OCI-LY7 (cell line): ENCODE measurements around the gene PLA2G4D. TPM values are rescaled to one million over a fixed set of nuclear protein-coding genes. Genes with fewer than 3 reads are reported as not detected.

Source experiments
- BruUV-seq: library from RNA; stranded (reverse); fragments of 400-500 nt; replicated peaks from 2 replicates; lab custom pipeline; 2021; lab: Mats Ljungman, UMichigan
- CTCF ChIA-PET: fragments of 300-600 bp; sonication (Branson Sonifier 250); formaldehyde crosslinking; loops from one replicate; lab custom pipeline; 2022; ENCODE audit warnings: antibody characterized with exemption; ENCODE audit not compliant: unreplicated experiment; lab: Charles Lee
- POLR2A ChIA-PET: fragments of 300-600 bp; sonication (Branson Sonifier 250); formaldehyde crosslinking; loops from one replicate; lab custom pipeline; 2022; ENCODE audit warnings: antibody characterized with exemption; lab: Charles Lee
- DNase-seq: peaks from one replicate; pipeline ENCODE4 v3.0.0-alpha.2; 2015; ENCODE audit warnings: low spot score
- H2AFZ ChIP-seq: fragments of 200-600 bp; sonication (generic), shearing (Covaris generic); 2 replicates; pipeline ENCODE4 v1.6.1; 2014; ENCODE audit warnings: mild to moderate bottlenecking, antibody characterized with exemption, low read length, moderate library complexity
- H3K27ac ChIP-seq: fragments of 200-600 bp; sonication (generic); 2 replicates; pipeline ENCODE4 v1.5.1; 2014; ENCODE audit warnings: mixed run types, low read depth, mild to moderate bottlenecking, moderate library complexity, low read length, inconsistent platforms; ENCODE audit not compliant: poor library complexity, severe bottlenecking
- H3K36me3 ChIP-seq: fragments of 200-600 bp; sonication (generic); 2 replicates; pipeline ENCODE4 v1.6.1; 2014; ENCODE audit warnings: mild to moderate bottlenecking, antibody characterized with exemption, low read length, moderate library complexity, mixed read lengths; ENCODE audit not compliant: insufficient read depth
- H3K4me1 ChIP-seq: fragments of 200-600 bp; sonication (generic); 2 replicates; pipeline ENCODE4 v1.5.1; 2014; ENCODE audit warnings: mild to moderate bottlenecking, low read length; ENCODE audit not compliant: insufficient read depth, poor library complexity, severe bottlenecking
- H3K4me2 ChIP-seq: fragments of 200-600 bp; sonication (generic); 2 replicates; pipeline ENCODE4 v1.6.1; 2014; ENCODE audit warnings: mild to moderate bottlenecking, low read length
- H3K4me3 ChIP-seq: fragments of 200-600 bp; sonication (generic); 2 replicates; pipeline ENCODE4 v1.5.1; 2014; ENCODE audit warnings: mild to moderate bottlenecking, low read depth, low read length; ENCODE audit not compliant: poor library complexity, severe bottlenecking
- H3K79me2 ChIP-seq: fragments of 200-600 bp; sonication (generic); 2 replicates; pipeline ENCODE4 v1.6.1; 2016; ENCODE audit warnings: low read depth, mild to moderate bottlenecking, low read length, moderate library complexity, mixed read lengths; ENCODE audit not compliant: insufficient read depth
- H3K9me2 ChIP-seq: fragments of 200-600 bp; sonication (generic); 2 replicates; pipeline ENCODE4 v1.6.1; 2016; ENCODE audit warnings: mild to moderate bottlenecking, low read length, mixed read lengths; ENCODE audit not compliant: insufficient read depth
- H3K9me3 ChIP-seq: fragments of 200-600 bp; sonication (generic); 2 replicates; pipeline ENCODE4 v1.6.1; 2014; ENCODE audit warnings: mild to moderate bottlenecking, mixed run types, low read length, mixed read lengths
- H4K20me1 ChIP-seq: fragments of 200-600 bp; sonication (generic); 2 replicates; pipeline ENCODE4 v1.6.1; 2014; ENCODE audit warnings: mild to moderate bottlenecking, antibody characterized with exemption, low read length, moderate library complexity, mixed read lengths; ENCODE audit not compliant: insufficient read depth
- EZH2phosphoT487 ChIP-seq: fragments of 200-600 bp; sonication (generic); IDR thresholded peaks from 2 replicates; pipeline ENCODE4 v1.6.1; 2018; ENCODE audit warnings: low read depth, borderline replicate concordance, mild to moderate bottlenecking, mixed run types, antibody characterized with exemption, low read length, moderate library complexity, mixed read lengths
- intact Hi-C: fragments of 100-400 bp; cut with micrococcal nuclease; formaldehyde crosslinking; loops from one replicate; pipeline ENCODE4 v1.10.0; 2022; ENCODE audit not compliant: unreplicated experiment
- total RNA-seq, 2 experiments: library from RNA; depleted of rRNA in 1 of 2; stranded (reverse); fragments of >200 nt in 1 of 2; shearing (Covaris generic) in 1 of 2; gene quantifications; 2 replicates each; pipeline ENCODE4 v1.2.3, GENCODE V29; 2014 to 2022
- TF ChIP-seq, protein P1 (sequence below): fragments of 200-600 bp; sonication (generic); conservative IDR thresholded peaks from 2 replicates; pipeline ENCODE4 v1.5.1; 2014; ENCODE audit warnings: mild to moderate bottlenecking, antibody characterized with exemption, low read length, moderate library complexity, mixed read lengths

PLA2G4D gene
- total RNA-seq, 2 experiments from 2014 or later = not detected

- H3K4me2 ChIP-seq = no peak overlapping the region
- POLR2A ChIA-PET = interaction anchor here (0.6 kb wide), 2 partner anchors 721 to 889 kb away, joined by 3 to 4 read pairs; no protein-coding TSS in a partner anchor
- DNase-seq = no peak
- H3K79me2 ChIP-seq = no peaks in the 10 kb centered on the region
- H3K9me3 ChIP-seq = 0 out of 2 replicates have a peak, but pooled peaks cover 6% of the 10 kb centered on the region
- H3K27ac ChIP-seq = no peak overlapping the region
- H2AFZ ChIP-seq = no peak overlapping the region
- H3K4me1 ChIP-seq = peaks cover 15% of the 10 kb centered on the region
- no TSS peak for BruUV-seq
- no peaks in the 10 kb centered on the region for H4K20me1 ChIP-seq
- H3K4me3 ChIP-seq = no peak overlapping the region
- CTCF ChIA-PET = interaction anchor here (0.5 kb wide), 1 partner anchor 1992 kb away, joined by 3 read pairs; no protein-coding TSS in a partner anchor
- no peaks in the 10 kb centered on the region for H3K9me2 ChIP-seq
- H3K36me3 ChIP-seq = no peaks in the 10 kb centered on the region
- intact Hi-C loops = no loop called here
- TF ChIP-seq, protein P1, sequence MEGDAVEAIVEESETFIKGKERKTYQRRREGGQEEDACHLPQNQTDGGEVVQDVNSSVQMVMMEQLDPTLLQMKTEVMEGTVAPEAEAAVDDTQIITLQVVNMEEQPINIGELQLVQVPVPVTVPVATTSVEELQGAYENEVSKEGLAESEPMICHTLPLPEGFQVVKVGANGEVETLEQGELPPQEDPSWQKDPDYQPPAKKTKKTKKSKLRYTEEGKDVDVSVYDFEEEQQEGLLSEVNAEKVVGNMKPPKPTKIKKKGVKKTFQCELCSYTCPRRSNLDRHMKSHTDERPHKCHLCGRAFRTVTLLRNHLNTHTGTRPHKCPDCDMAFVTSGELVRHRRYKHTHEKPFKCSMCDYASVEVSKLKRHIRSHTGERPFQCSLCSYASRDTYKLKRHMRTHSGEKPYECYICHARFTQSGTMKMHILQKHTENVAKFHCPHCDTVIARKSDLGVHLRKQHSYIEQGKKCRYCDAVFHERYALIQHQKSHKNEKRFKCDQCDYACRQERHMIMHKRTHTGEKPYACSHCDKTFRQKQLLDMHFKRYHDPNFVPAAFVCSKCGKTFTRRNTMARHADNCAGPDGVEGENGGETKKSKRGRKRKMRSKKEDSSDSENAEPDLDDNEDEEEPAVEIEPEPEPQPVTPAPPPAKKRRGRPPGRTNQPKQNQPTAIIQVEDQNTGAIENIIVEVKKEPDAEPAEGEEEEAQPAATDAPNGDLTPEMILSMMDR = no peak
- no peak for TF ChIP-seq EZH2phosphoT487
Observed at GRCh38 chr15:42063122-42063848, 31.1 kb downstream of the PLA2G4D start.

DNA sequence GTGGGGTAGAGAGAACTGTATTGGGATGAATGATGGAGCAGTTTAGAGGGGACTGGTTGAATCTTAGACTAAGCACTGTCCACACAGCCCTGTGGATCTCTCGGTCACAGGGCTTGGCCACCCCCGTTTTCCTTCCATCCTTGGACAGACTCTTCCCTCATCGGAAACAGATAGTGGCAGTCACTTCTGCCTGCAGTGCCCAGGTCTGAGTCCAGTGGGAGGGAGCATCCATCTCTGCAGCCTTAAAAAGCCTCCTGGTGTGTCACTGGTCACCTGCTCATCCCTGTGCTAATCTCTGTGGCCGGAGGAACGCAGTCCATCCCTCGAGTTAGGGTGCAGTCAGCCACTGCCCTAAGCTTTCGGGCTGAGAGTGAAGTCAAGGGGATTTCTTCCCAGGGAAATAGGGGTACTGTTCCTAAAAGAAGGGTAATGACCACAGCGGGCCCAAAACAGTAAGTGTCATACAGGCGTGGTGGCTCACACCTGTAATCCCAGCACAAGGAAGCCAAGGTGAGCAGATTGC, 32.0 kb downstream of the PLA2G4D start:
- no peaks in the 10 kb centered on the region for H3K9me2 ChIP-seq
- no peak overlapping the region for H3K4me2 ChIP-seq
- DNase-seq = no peak
- no peaks in the 10 kb centered on the region for H3K36me3 ChIP-seq
- TF ChIP-seq EZH2phosphoT487 = no peak
- TF ChIP-seq, protein P1 = no peak
- no peaks in the 10 kb centered on the region for H3K9me3 ChIP-seq
- H3K79me2 ChIP-seq = no peaks in the 10 kb centered on the region
- H3K4me3 ChIP-seq = no peak overlapping the region
- peaks cover 15% of the 10 kb centered on the region for H3K4me1 ChIP-seq
- H4K20me1 ChIP-seq = no peaks in the 10 kb centered on the region
- H2AFZ ChIP-seq = no peak overlapping the region
- intact Hi-C loops = no loop called here
- ChIA-PET CTCF (interaction anchor here (0.5 to 0.6 kb wide), 2 partner anchors 45 to 1993 kb away, joined by 3 read pairs; no protein-coding TSS in a partner anchor), POLR2A (interaction anchor here (0.6 kb wide), 1 partner anchor 418 kb away, joined by 5 read pairs; no protein-coding TSS in a partner anchor)
- no peak overlapping the region for H3K27ac ChIP-seq
- no TSS peak for BruUV-seq

DNA sequence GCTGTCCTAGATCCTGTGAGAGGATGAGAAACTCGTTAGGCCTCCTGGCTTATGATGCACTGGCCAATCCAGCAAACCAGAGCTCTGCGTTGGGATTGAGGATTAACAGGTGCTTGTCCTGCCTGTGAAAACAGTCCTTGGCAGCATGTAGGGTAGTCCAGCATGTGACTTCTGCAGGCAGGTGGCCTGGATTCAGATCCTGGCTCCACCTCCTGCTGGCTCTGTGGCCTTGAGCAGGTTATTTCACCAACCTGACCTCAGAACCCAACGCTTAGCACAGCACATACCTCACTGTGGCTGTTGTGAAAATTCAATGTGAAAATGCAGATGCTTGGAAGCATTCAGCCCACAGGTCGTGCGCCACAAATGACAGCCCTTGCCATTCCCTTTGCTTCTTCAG, 33.6 kb downstream of the PLA2G4D start:
- POLR2A ChIA-PET = no interaction called here
- Histone ChIP-seq H3K27ac (no peak overlapping the region), H3K79me2 (no peaks in the 10 kb centered on the region), H3K4me3 (no peak overlapping the region), H3K4me2 (no peak overlapping the region), H3K9me3 (no peaks in the 10 kb centered on the region), H2AFZ (no peak overlapping the region), H4K20me1 (no peaks in the 10 kb centered on the region), H3K36me3 (no peaks in the 10 kb centered on the region), H3K4me1 (peaks cover 14% of the 10 kb centered on the region), H3K9me2 (no peaks in the 10 kb centered on the region)
- intact Hi-C loops = no loop called here
- no peak for DNase-seq
- no peak for TF ChIP-seq EZH2phosphoT487
- TF ChIP-seq, protein P1 = no peak
- CTCF ChIA-PET = interaction anchor here (0.6 kb wide), 1 partner anchor 71 kb away, joined by 3 read pairs; no protein-coding TSS in a partner anchor
- BruUV-seq = no TSS peak
